H9 (cell line): Measurements from ENCODE around the gene TMEM60. TPM values are rescaled to one million over a fixed set of nuclear protein-coding genes. Genes with fewer than 3 reads are reported as not detected.

ENCODE experiments used
- DNase-seq: peaks from one replicate; pipeline ENCODE4 v3.0.0-alpha.2; 2017
- H2AFZ ChIP-seq: one replicate; pipeline ENCODE4 v1.6.1; 2013; ENCODE audit warnings: mild to moderate bottlenecking, low read length, control low read depth, moderate library complexity
- H2AK5ac ChIP-seq: 2 replicates; pipeline ENCODE4 v1.6.1; 2013; ENCODE audit warnings: low read length, control low read depth, mixed read lengths; ENCODE audit not compliant: insufficient read length
- H2BK120ac ChIP-seq: one replicate; pipeline ENCODE4 v1.6.1; 2013; ENCODE audit warnings: low read depth, mild to moderate bottlenecking, low read length, control low read depth, inconsistent platforms; ENCODE audit not compliant: poor library complexity, severe bottlenecking
- H2BK12ac ChIP-seq: 2 replicates; pipeline ENCODE4 v1.6.1; 2013; ENCODE audit warnings: low read length, control low read depth, mixed read lengths, low read depth; ENCODE audit not compliant: insufficient read length
- H2BK15ac ChIP-seq: 2 replicates; pipeline ENCODE4 v1.6.1; 2013; ENCODE audit warnings: low read depth, low read length, control low read depth
- H2BK20ac ChIP-seq: one replicate; pipeline ENCODE4 v1.6.1; 2013; ENCODE audit warnings: low read depth, mild to moderate bottlenecking, low read length, control low read depth, inconsistent platforms; ENCODE audit not compliant: poor library complexity, severe bottlenecking
- H2BK5ac ChIP-seq: 2 replicates; pipeline ENCODE4 v1.6.1; 2013; ENCODE audit warnings: low read length, control low read depth, mixed read lengths; ENCODE audit not compliant: insufficient read length
- H3K14ac ChIP-seq: 2 replicates; pipeline ENCODE4 v1.6.1; 2013; ENCODE audit warnings: low read length, control low read depth; ENCODE audit not compliant: insufficient read depth
- H3K18ac ChIP-seq: 2 replicates; pipeline ENCODE4 v1.6.1; 2013; ENCODE audit warnings: low read depth, mild to moderate bottlenecking, mixed read lengths, low read length, control low read depth; ENCODE audit not compliant: insufficient read length
- H3K23ac ChIP-seq: 2 replicates; pipeline ENCODE4 v1.6.1; 2013; ENCODE audit warnings: low read length, control low read depth, mixed read lengths, low read depth; ENCODE audit not compliant: insufficient read length
- H3K23me2 ChIP-seq: 2 replicates; pipeline ENCODE4 v1.6.1; 2013; ENCODE audit warnings: low read depth, mild to moderate bottlenecking, mixed read lengths, low read length, control low read depth; ENCODE audit not compliant: insufficient read length, poor library complexity, severe bottlenecking
- H3K27ac ChIP-seq: 2 replicates; pipeline ENCODE4 v1.5.1; 2013; ENCODE audit warnings: low read length, control low read depth, mixed read lengths, low read depth; ENCODE audit not compliant: insufficient read length
- H3K27me3 ChIP-seq: 2 replicates; pipeline ENCODE4 v1.6.1; 2013; ENCODE audit warnings: low read length, control low read depth, inconsistent platforms; ENCODE audit not compliant: insufficient read depth
- H3K4ac ChIP-seq: 2 replicates; pipeline ENCODE4 v1.6.1; 2013; ENCODE audit warnings: low read depth, mild to moderate bottlenecking, control low read depth, inconsistent platforms, low read length, moderate library complexity
- H3K4me1 ChIP-seq: 2 replicates; pipeline ENCODE4 v1.6.1; 2013; ENCODE audit warnings: low read length, control low read depth, inconsistent platforms; ENCODE audit not compliant: insufficient read depth
- H3K4me2 ChIP-seq: 2 replicates; pipeline ENCODE4 v1.6.1; 2013; ENCODE audit warnings: low read length, control low read depth, mixed read lengths; ENCODE audit not compliant: insufficient read length, insufficient read depth
- H3K56ac ChIP-seq: 2 replicates; pipeline ENCODE4 v1.6.1; 2013; ENCODE audit warnings: low read depth, mild to moderate bottlenecking, mixed read lengths, low read length, control low read depth; ENCODE audit not compliant: insufficient read length
- H3K79me1 ChIP-seq: 2 replicates; pipeline ENCODE4 v1.6.1; 2013; ENCODE audit warnings: low read depth, mild to moderate bottlenecking, moderate library complexity, low read length, control low read depth, inconsistent platforms; ENCODE audit not compliant: insufficient read depth, poor library complexity, severe bottlenecking
- H3K79me2 ChIP-seq: 2 replicates; pipeline ENCODE4 v1.6.1; 2013; ENCODE audit warnings: low read length, control low read depth, inconsistent platforms; ENCODE audit not compliant: insufficient read depth
- H3K9ac ChIP-seq: 2 replicates; pipeline ENCODE4 v1.6.1; 2013; ENCODE audit warnings: low read length, control low read depth, mixed read lengths; ENCODE audit not compliant: insufficient read length; ENCODE audit errors: extremely low read depth
- H3K9me3 ChIP-seq: one replicate; pipeline ENCODE4 v1.6.1; 2013; ENCODE audit warnings: low read depth, low read length, inconsistent platforms; ENCODE audit not compliant: control insufficient read depth
- H3T11ph ChIP-seq: one replicate; pipeline ENCODE4 v1.6.1; 2013; ENCODE audit warnings: mild to moderate bottlenecking, low read length, control low read depth, inconsistent platforms
- H4K20me1 ChIP-seq: one replicate; pipeline ENCODE4 v1.6.1; 2013; ENCODE audit not compliant: control insufficient read depth, insufficient read length, insufficient read depth
- H4K5ac ChIP-seq: 2 replicates; pipeline ENCODE4 v1.6.1; 2013; ENCODE audit warnings: low read depth, mild to moderate bottlenecking, mixed read lengths, low read length, control low read depth; ENCODE audit not compliant: insufficient read length
- H4K8ac ChIP-seq: replicated peaks from 2 replicates; pipeline ENCODE4 v1.6.1; 2013; ENCODE audit warnings: low read length, control low read depth, mixed read lengths, low read depth; ENCODE audit not compliant: insufficient read length
- H4K91ac ChIP-seq: 2 replicates; pipeline ENCODE4 v1.6.1; 2013; ENCODE audit warnings: low read depth, mild to moderate bottlenecking, moderate library complexity, mixed read lengths, low read length, control low read depth; ENCODE audit not compliant: insufficient read length
- H3K27ac Mint-ChIP-seq, 3 experiments: 2 replicates in 2 of 3; 3 replicates in 1 of 3; pipeline ENCODE4 v1.8.0; 2020 to 2021; ENCODE audit warnings: mixed read lengths in 3 of 3, mild to moderate bottlenecking in 1 of 3, moderate library complexity in 1 of 3
- H3K27me3 Mint-ChIP-seq: 2 replicates; pipeline ENCODE4 v1.8.0; 2021; ENCODE audit warnings: low read depth, mild to moderate bottlenecking, moderate library complexity, mixed read lengths
- H3K36me3 Mint-ChIP-seq, 3 experiments: 2 replicates in 2 of 3; 3 replicates in 1 of 3; pipeline ENCODE4 v1.8.0; 2020 to 2021; ENCODE audit warnings: low read depth in 3 of 3, mixed read lengths in 3 of 3; ENCODE audit not compliant: insufficient read depth in 1 of 3
- H3K4me1 Mint-ChIP-seq, 2 experiments: 2 replicates each; pipeline ENCODE4 v1.8.0; 2020; ENCODE audit warnings: mixed read lengths in 2 of 2
- H3K4me3 Mint-ChIP-seq, 2 experiments: 2 replicates in 1 of 2; 3 replicates in 1 of 2; pipeline ENCODE4 v1.8.0; 2020 to 2021; ENCODE audit warnings: mild to moderate bottlenecking in 2 of 2, mixed read lengths in 2 of 2, moderate library complexity in 1 of 2
- H3K9me3 Mint-ChIP-seq, 2 experiments: 2 replicates in 1 of 2; 3 replicates in 1 of 2; pipeline ENCODE4 v1.8.0; 2020; ENCODE audit warnings: mild to moderate bottlenecking in 2 of 2, mixed read lengths in 2 of 2, moderate library complexity in 1 of 2
- CTCF ChIP-seq: fragments of 200-600 bp; sonication (generic); conservative IDR thresholded peaks from 3 replicates; pipeline ENCODE4 v1.8.0; 2021; ENCODE audit warnings: antibody characterized with exemption, mild to moderate bottlenecking
- WGBS: extraction: QIAGEN DNeasy Blood & Tissue Kit; methylation state at CpG from one replicate; pipeline ENCODE4 v1.1.7; 2013; ENCODE audit warnings: missing lambda C conversion rate, low lambda C conversion rate, mixed read lengths; ENCODE audit not compliant: insufficient read length; ENCODE audit errors: extremely low coverage; 5-methylcytosine and 5-hydroxymethylcytosine counted together
- total RNA-seq: library from RNA; stranded (reverse); gene quantifications from 2 replicates; pipeline ENCODE4 v1.2.1, GENCODE V29; 2021

Gene TMEM60
- total RNA-seq, 1 experiment from 2014 or later = 14.3 TPM

- Histone ChIP-seq H3K4ac (no peak overlapping the region), H3K9ac (no peak overlapping the region), H2AFZ (no peak overlapping the region), H3K9me3 (no peaks in the 10 kb centered on the region), H2BK12ac (no peak overlapping the region), H4K8ac (no peak overlapping the region), H4K5ac (no peak overlapping the region), H3K4me1 (no peaks in the 10 kb centered on the region), H3K23ac (no peak overlapping the region), H3K18ac (no peak overlapping the region), H3K27me3 (no peaks in the 10 kb centered on the region), H2BK15ac (no peak overlapping the region), H3K14ac (no peak overlapping the region), H3K79me2 (no peaks in the 10 kb centered on the region), H2BK20ac (no peak overlapping the region), H3K4me2 (no peak overlapping the region), H3K56ac (no peak overlapping the region), H2AK5ac (no peak overlapping the region), H3K27ac (no peak overlapping the region), H2BK5ac (no peak overlapping the region), H3T11ph (no peak overlapping the region), H3K23me2 (no peaks in the 10 kb centered on the region), H3K79me1 (no peaks in the 10 kb centered on the region), H2BK120ac (no peak overlapping the region), H4K20me1 (no peaks in the 10 kb centered on the region), H4K91ac (no peak overlapping the region)
- WGBS = no CpG with 5 or more reads among the region's 2 CpGs
- TF ChIP-seq CTCF = no peak
- H3K9me3 Mint-ChIP-seq = no peaks in the 10 kb centered on the region
- DNase-seq = no peak
- H3K27ac Mint-ChIP-seq = no peak overlapping the region
- no peak overlapping the region for H3K4me3 Mint-ChIP-seq
- H3K4me1 Mint-ChIP-seq = no peaks in the 10 kb centered on the region
- no peaks in the 10 kb centered on the region for H3K27me3 Mint-ChIP-seq
- peaks cover 0 to 19% (median 13%) of the 10 kb centered on the region in 3 experiments; a peak in 6 of 7 replicates for H3K36me3 Mint-ChIP-seq
Measured at GRCh38 chr7:77752016-77752415, 46.2 kb downstream of the TMEM60 start.
